IMR-90 (cell line): ENCODE data around the gene CEP295NL. TPM values are rescaled to one million over a fixed set of nuclear protein-coding genes. Genes with fewer than 3 reads are reported as not detected.

Experiments used
- ATAC-seq: fragments of 200-7000 bp; cut with Tn5 transposase; 2 replicates; pipeline ENCODE4 v1.9.1; 2020; ENCODE audit warnings: low read depth, mild to moderate bottlenecking, moderate library complexity
- BruUV-seq: library from RNA; stranded (reverse); fragments of 400-500 nt; replicated peaks from 2 replicates; lab custom pipeline; 2021; lab: Mats Ljungman, UMichigan
- CTCF ChIA-PET: fragments of 300-600 bp; formaldehyde crosslinking; extraction: SDS; loops from one replicate; lab custom pipeline; 2021; ENCODE audit warnings: antibody characterized with exemption; lab: Yijun Ruan, JAX
- POLR2A ChIA-PET: fragments of 300-600 bp; sonication (Branson Sonifier 250); formaldehyde crosslinking; loops from one replicate; lab custom pipeline; 2022; ENCODE audit warnings: antibody characterized with exemption; ENCODE audit not compliant: unreplicated experiment; lab: Charles Lee
- DNase-seq: peaks from one replicate; pipeline ENCODE4 v3.0.0; 2013
- H2AFZ ChIP-seq: replicated peaks from 2 replicates; pipeline ENCODE3; 2013; ENCODE audit warnings: low read length, mild to moderate bottlenecking; ENCODE audit not compliant: poor library complexity
- H2AK5ac ChIP-seq: 2 replicates; pipeline ENCODE4 v1.6.1; 2013; ENCODE audit warnings: low read depth, low read length, inconsistent platforms
- H2AK9ac ChIP-seq: replicated peaks from 2 replicates; pipeline ENCODE3; 2013; ENCODE audit warnings: mild to moderate bottlenecking, low read depth, low read length, moderate library complexity; ENCODE audit not compliant: poor library complexity
- H2BK120ac ChIP-seq: 2 replicates; pipeline ENCODE4 v1.6.1; 2013; ENCODE audit warnings: low read depth, low read length, inconsistent platforms
- H2BK15ac ChIP-seq: 3 replicates; pipeline ENCODE4 v1.6.1; 2013; ENCODE audit warnings: low read depth, low read length, inconsistent platforms
- H2BK20ac ChIP-seq: 2 replicates; pipeline ENCODE4 v1.6.1; 2013; ENCODE audit warnings: low read depth, mild to moderate bottlenecking, inconsistent platforms, low read length, moderate library complexity
- H2BK5ac ChIP-seq: 2 replicates; pipeline ENCODE4 v1.6.1; 2013; ENCODE audit warnings: mild to moderate bottlenecking, low read depth, low read length, inconsistent platforms; ENCODE audit not compliant: poor library complexity, severe bottlenecking
- H3K14ac ChIP-seq: replicated peaks from 2 replicates; pipeline ENCODE4 v1.6.1; 2013; ENCODE audit warnings: low read depth, low read length, inconsistent platforms
- H3K18ac ChIP-seq: 2 replicates; pipeline ENCODE4 v1.6.1; 2013; ENCODE audit warnings: low read depth, low read length, control low read depth
- H3K23ac ChIP-seq: 2 replicates; pipeline ENCODE4 v1.6.1; 2013; ENCODE audit warnings: low read depth, low read length, inconsistent platforms
- H3K27ac ChIP-seq: 2 replicates; pipeline ENCODE4 v1.5.1; 2013; ENCODE audit warnings: mild to moderate bottlenecking, control low read depth, low read length; ENCODE audit not compliant: insufficient read depth
- H3K27me3 ChIP-seq: 2 replicates; pipeline ENCODE4 v1.6.1; 2013; ENCODE audit warnings: low read length; ENCODE audit not compliant: control insufficient read depth, insufficient read depth
- H3K36me3 ChIP-seq: 2 replicates; pipeline ENCODE4 v1.6.1; 2013; ENCODE audit warnings: low read length, mixed read lengths; ENCODE audit not compliant: control insufficient read depth, insufficient read depth
- H3K4ac ChIP-seq: 2 replicates; pipeline ENCODE4 v1.6.1; 2013; ENCODE audit warnings: low read depth, low read length, inconsistent platforms
- H3K4me1 ChIP-seq: 2 replicates; pipeline ENCODE4 v1.6.1; 2013; ENCODE audit warnings: low read length, mixed read lengths; ENCODE audit not compliant: control insufficient read depth, insufficient read depth
- H3K4me2 ChIP-seq: 2 replicates; pipeline ENCODE4 v1.6.1; 2013; ENCODE audit warnings: low read depth, mild to moderate bottlenecking, control low read depth, low read length, moderate library complexity
- H3K4me3 ChIP-seq: 2 replicates; pipeline ENCODE4 v1.5.1; 2013; ENCODE audit warnings: low read depth, mild to moderate bottlenecking, control low read depth, low read length, moderate library complexity; ENCODE audit not compliant: insufficient read depth
- H3K56ac ChIP-seq: 2 replicates; pipeline ENCODE4 v1.6.1; 2013; ENCODE audit warnings: low read length, inconsistent platforms; ENCODE audit not compliant: insufficient read depth; ENCODE audit errors: extremely low read depth
- H3K79me1 ChIP-seq, 2 experiments: 2 replicates each; pipeline ENCODE4 v1.6.1; 2013; ENCODE audit warnings: low read length in 2 of 2, inconsistent platforms in 1 of 2, low read depth in 1 of 2
- H3K9ac ChIP-seq: 2 replicates; pipeline ENCODE4 v1.6.1; 2013; ENCODE audit warnings: low read depth, low read length, control low read depth
- H3K9me1 ChIP-seq: 2 replicates; pipeline ENCODE4 v1.6.1; 2013; ENCODE audit warnings: low read length, inconsistent platforms; ENCODE audit not compliant: insufficient read depth
- H3K9me3 ChIP-seq: 2 replicates; pipeline ENCODE4 v1.6.1; 2013; ENCODE audit warnings: low read length; ENCODE audit not compliant: control insufficient read depth, insufficient read depth
- H4K20me1 ChIP-seq: 2 replicates; pipeline ENCODE4 v1.6.1; 2013; ENCODE audit warnings: low read length, inconsistent platforms; ENCODE audit not compliant: insufficient read depth
- H4K5ac ChIP-seq: 2 replicates; pipeline ENCODE4 v1.6.1; 2013; ENCODE audit warnings: mild to moderate bottlenecking, low read depth, low read length, control low read depth
- H4K8ac ChIP-seq, 2 experiments: 2 replicates each; pipeline ENCODE4 v1.6.1; 2013; ENCODE audit warnings: low read depth in 2 of 2, low read length in 2 of 2, control low read depth in 1 of 2, inconsistent platforms in 1 of 2
- H4K91ac ChIP-seq: 2 replicates; pipeline ENCODE4 v1.6.1; 2013; ENCODE audit warnings: low read depth, low read length, inconsistent platforms; ENCODE audit not compliant: insufficient read depth
- BHLHE40 ChIP-seq: fragments of 150-350 bp; IDR thresholded peaks from 2 replicates; pipeline ENCODE4 v1.6.1; 2016; ENCODE audit warnings: mild to moderate bottlenecking, low read depth, low read length
- CEBPB ChIP-seq: IDR thresholded peaks from 2 replicates; pipeline ENCODE4 v1.6.1; 2012; ENCODE audit warnings: low read depth, low read length, improper control_type of control experiment
- CHD1 ChIP-seq: IDR thresholded peaks from 2 replicates; pipeline ENCODE4 v1.6.1; 2012; ENCODE audit warnings: low read depth, low read length, improper control_type of control experiment
- FOS ChIP-seq: fragments of 150-350 bp; IDR thresholded peaks from 2 replicates; pipeline ENCODE4 v1.6.1; 2016; ENCODE audit warnings: low read depth, low read length
- MAFK ChIP-seq: IDR thresholded peaks from 2 replicates; pipeline ENCODE4 v1.6.1; 2012; ENCODE audit warnings: low read depth, low read length, improper control_type of control experiment
- MAZ ChIP-seq: IDR thresholded peaks from 2 replicates; pipeline ENCODE4 v1.6.1; 2012; ENCODE audit warnings: low read depth, mild to moderate bottlenecking, low read length, improper control_type of control experiment, moderate library complexity, borderline replicate concordance
- MXI1 ChIP-seq: IDR thresholded peaks from 2 replicates; pipeline ENCODE4 v1.6.1; 2012; ENCODE audit warnings: low read depth, mild to moderate bottlenecking, low read length, moderate library complexity, borderline replicate concordance
- NFE2L2 ChIP-seq: fragments of 150-350 bp; IDR thresholded peaks from 2 replicates; pipeline ENCODE4 v1.6.1; 2016; ENCODE audit warnings: low read depth, mild to moderate bottlenecking, low read length
- POLR2A ChIP-seq: IDR thresholded peaks from 2 replicates; pipeline ENCODE4 v1.6.1; 2012; ENCODE audit warnings: mild to moderate bottlenecking, low read depth, low read length
- RAD21 ChIP-seq: IDR thresholded peaks from 2 replicates; pipeline ENCODE4 v1.6.1; 2012; ENCODE audit warnings: low read length, improper control_type of control experiment
- SMC3 ChIP-seq: fragments of 150-350 bp; IDR thresholded peaks from 2 replicates; pipeline ENCODE4 v1.6.1; 2016; ENCODE audit warnings: low read depth, mild to moderate bottlenecking, antibody characterized with exemption, low read length, moderate library complexity
- WGBS, 2 experiments: methylation state at CpG; one replicate each; pipeline versions ENCODE4 v1.1.5 to v1.1.7; 2013; ENCODE audit warnings: missing lambda C conversion rate in 2 of 2; ENCODE audit not compliant: insufficient read length in 1 of 2; ENCODE audit errors: extremely low coverage in 2 of 2; 5-methylcytosine and 5-hydroxymethylcytosine counted together
- dilution Hi-C: fragments of 300-500 bp; cut with HindIII; formaldehyde crosslinking; loops from one replicate; pipeline ENCODE4 v1.14.3; 2018; ENCODE audit warnings: low sequenced_read_pairs; ENCODE audit not compliant: unreplicated experiment
- in situ Hi-C: fragments of 300-500 bp; cut with MboI; formaldehyde crosslinking; loops from 3 replicates; pipeline ENCODE4 v1.14.3; 2019; ENCODE audit warnings: low sequenced_read_pairs, inconsistent platforms, mixed read lengths
- intact Hi-C: fragments of 100-400 bp; cut with micrococcal nuclease; formaldehyde crosslinking; loops from 2 replicates; pipeline ENCODE4 v1.10.0; 2022
- polyA plus RNA-seq, 3 experiments: library from polyadenylated mRNA; depleted of rRNA; stranded (reverse); fragments of >200 nt; gene quantifications; 2 replicates each; pipeline ENCODE4 v1.2.3, GENCODE V29; 2012; ENCODE audit warnings: low replicate concordance in 1 of 3
- total RNA-seq: library from RNA; depleted of rRNA; stranded (reverse); fragments of >200 nt; gene quantifications from 2 replicates; pipeline ENCODE4 v1.2.3, GENCODE V29; 2012

The CEP295NL gene
- total and polyA plus RNA-seq, 2 of the 4 experiments (the other 2 are of a cell fraction), result 0.31 to 0.72 TPM

GRCh38 chr17:78883533-78884131 is 19.4 kb downstream of the CEP295NL start (continued):
- TF ChIP-seq RAD21 (peak; percentile 34), CHD1 (no peak)

DNA sequence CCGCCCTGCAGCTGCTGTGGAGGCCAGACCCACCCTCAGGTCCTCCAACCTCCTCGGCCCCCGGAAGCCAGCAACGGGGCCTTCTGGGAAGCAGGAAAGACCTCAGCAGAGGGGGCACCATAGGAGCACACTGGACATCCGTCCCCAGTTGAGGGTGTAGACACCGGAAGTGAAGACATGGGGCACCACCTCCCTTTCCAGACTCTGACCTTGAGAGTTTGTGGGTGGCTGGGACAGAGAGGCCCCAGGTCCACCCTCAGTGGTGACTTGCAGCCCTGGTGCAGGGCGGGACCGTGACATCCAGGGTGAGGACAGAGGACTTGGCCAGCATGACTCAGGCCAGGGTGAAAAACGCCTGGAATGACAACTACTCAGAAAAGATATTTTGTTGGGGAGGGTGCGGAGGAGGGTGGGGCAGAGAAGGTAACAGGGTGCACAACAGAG is 19.9 kb downstream of the CEP295NL start:
- Histone ChIP-seq H3K14ac (peak overlapping the region; percentile 83), H4K20me1 (peaks cover 44% of the 10 kb centered on the region), H3K4me3 (no peak overlapping the region), H3K9me3 (no peaks in the 10 kb centered on the region), H2BK120ac (peak overlapping the region; percentile 98), H3K27ac (peak overlapping the region; percentile 86), H3K9me1 (peaks cover 43% of the 10 kb centered on the region), H3K79me1 (peaks cover 30 to 87% of the 10 kb centered on the region in 2 experiments), H2BK15ac (peak overlapping the region; percentile 92; the same call in 2 of the 3 replicates), H2AFZ (peak overlapping the region; percentile 84), H2BK5ac (peak overlapping the region; percentile 99), H4K8ac (peak overlapping the region; percentile 77 to 92), H4K91ac (peak overlapping the region; percentile 98), H3K27me3 (no peaks in the 10 kb centered on the region), H2AK9ac (peak overlapping the region; percentile 100), H3K9ac (peak overlapping the region; percentile 28), H4K5ac (peak overlapping the region; percentile 56), H2BK20ac (peak overlapping the region; percentile 90), H3K56ac (peak overlapping the region; percentile 86), H3K4ac (peak overlapping the region; percentile 98), H3K23ac (peak overlapping the region; percentile 97), H3K18ac (peak overlapping the region; percentile 56), H2AK5ac (peak overlapping the region; percentile 98), H3K4me1 (peaks cover 53% of the 10 kb centered on the region), H3K4me2 (peak overlapping the region; percentile 32), H3K36me3 (peaks cover 4% of the 10 kb centered on the region; the same call in 1 of the 2 replicates)
- no TSS peak for BruUV-seq
- TF ChIP-seq RAD21 (no peak), CHD1 (no peak), BHLHE40 (no peak), MAZ (0 out of 2 replicates have a peak, but pooled peaks have one; percentile 16), MAFK (no peak), POLR2A (no peak), SMC3 (no peak), MXI1 (no peak), CEBPB (no peak), FOS (0 out of 2 replicates have a peak, but pooled peaks have one; percentile 17), NFE2L2 (peak; percentile 53; the same call in 1 of the 2 replicates)
- WGBS, 2 experiments, result 20% methylated on average over 4 of the region's 10 CpGs; no CpG with 5 or more reads in 1 of the 2 experiments
- intact Hi-C loops (no loop called here), dilution Hi-C loops (no loop called here), in situ Hi-C loops (no loop called here)
- ChIA-PET POLR2A (no interaction called here), CTCF (no interaction called here)
- DNase-seq (peak; percentile 75), ATAC-seq (peak; percentile 57)
